Transverse colon (tissue), 4 donors: ENCODE data around the gene CNTNAP2. TPM values are rescaled to one million over a fixed set of nuclear protein-coding genes. Genes with fewer than 3 reads are reported as not detected.

Experiments used
- DNase-seq: peaks from one replicate; pipeline ENCODE4 v3.0.0-alpha.2; 2019
- H3K27ac ChIP-seq, 4 donors: fragments of 200-600 bp; sonication (generic); 2 replicates each; pipeline ENCODE4 v1.5.1; 2016 to 2018; ENCODE audit warnings: inconsistent platforms in 4 of 4
- H3K27me3 ChIP-seq: fragments of 200-600 bp; sonication (generic); 2 replicates; pipeline ENCODE4 v1.5.1; 2017; ENCODE audit warnings: inconsistent platforms
- H3K36me3 ChIP-seq, 4 donors: fragments of 200-600 bp; sonication (generic); 2 replicates each; pipeline ENCODE4 v1.5.1; 2017 to 2019; ENCODE audit warnings: inconsistent platforms in 4 of 4
- H3K4me1 ChIP-seq, 4 donors: fragments of 200-600 bp; sonication (generic); 2 replicates each; pipeline ENCODE4 v1.5.1; 2017 to 2020; ENCODE audit warnings: inconsistent platforms in 4 of 4
- H3K4me3 ChIP-seq, 4 donors: fragments of 200-600 bp; sonication (generic); 1 replicate in 1 of 4; 2 replicates in 3 of 4; pipeline versions ENCODE4 v1.5.1 to v1.6.1; 2017 to 2019; ENCODE audit warnings: inconsistent platforms in 4 of 4
- H3K9me3 ChIP-seq, 2 donors: fragments of 200-600 bp; sonication (generic); 2 replicates each; pipeline ENCODE4 v1.5.1; 2017 to 2019; ENCODE audit warnings: inconsistent platforms in 2 of 2
- CTCF ChIP-seq, 5 experiments: fragments of 200-600 bp in 3 of 5; fragments of 450-650 bp in 2 of 5; sonication (generic) in 3 of 5; IDR thresholded peaks; 1 replicate in 2 of 5; 2 replicates in 3 of 5; pipeline ENCODE4 v1.5.1; 2016 to 2017; ENCODE audit warnings: antibody characterized with exemption in 5 of 5, inconsistent platforms in 3 of 5, mild to moderate bottlenecking in 2 of 5, moderate library complexity in 1 of 5
- EP300 ChIP-seq: sonication (generic); formaldehyde crosslinking; IDR thresholded peaks from one replicate; pipeline ENCODE4 v1.6.1; 2017; ENCODE audit warnings: antibody characterized with exemption, low read depth
- POLR2A ChIP-seq: fragments of 450-650 bp; IDR thresholded peaks from one replicate; pipeline ENCODE4 v1.6.1; 2016; ENCODE audit warnings: antibody characterized with exemption, mild to moderate bottlenecking, moderate library complexity
- POLR2AphosphoS5 ChIP-seq, 3 donors: sonication (generic); formaldehyde crosslinking; IDR thresholded peaks; one replicate each; pipeline ENCODE4 v1.6.1; 2016; ENCODE audit warnings: antibody characterized with exemption in 3 of 3
- WGBS, 2 donors: methylation state at CpG; one replicate each; pipeline ENCODE4 v1.1.5; 2018; ENCODE audit warnings: low coverage in 1 of 2; 5-methylcytosine and 5-hydroxymethylcytosine counted together
- in situ Hi-C, 4 donors: fragments of 200-750 bp; cut with MboI; loops; one replicate each; pipeline versions ENCODE4 v1.15.0 to v1.15.1; 2017; ENCODE audit warnings: low sequenced_read_pairs in 3 of 4, low pct_ligation_motif_present in 1 of 4, low pct_unique_long_range_greater_than_20kb in 1 of 4
- intact Hi-C: fragments of 100-400 bp; cut with DNase I; formaldehyde crosslinking; loops from one replicate; pipeline ENCODE4 v1.15.1; 2023; ENCODE audit warnings: low total_unique reads
- total RNA-seq, 4 donors: library from RNA; depleted of rRNA; stranded (reverse); fragments of >200 nt; gene quantifications; one replicate each; pipeline ENCODE4 v1.1.0, GENCODE V29; 2016

The CNTNAP2 gene
- total RNA-seq, 4 donors from 2014 or later: 0.60 to 2.9 (median 2.4) TPM

- Histone ChIP-seq H3K27me3 (no peaks in the 10 kb centered on the region), H3K4me1 (no peaks in the 10 kb centered on the region), H3K27ac (no peak overlapping the region), H3K4me3 (no peak overlapping the region), H3K9me3 (no peaks in the 10 kb centered on the region), H3K36me3 (no peaks in the 10 kb centered on the region)
- DNase-seq: no peak
- WGBS, 2 donors: 72 to 78% methylated on average over 2 of the region's 2 CpGs
- intact Hi-C loops: no loop called here
- in situ Hi-C loops: no loop called here
- TF ChIP-seq POLR2A (no peak), CTCF (IDR thresholded peaks at IDR 0.05) (no peak), POLR2AphosphoS5 (IDR thresholded peaks at IDR 0.05) (no peak), EP300 (no peak)
Observed at GRCh38 chr7:147079921-147080420, 963.4 kb downstream of the CNTNAP2 start.

- intact Hi-C loops: no loop called here
- Histone ChIP-seq H3K27me3 (no peaks in the 10 kb centered on the region), H3K4me1 (no peaks in the 10 kb centered on the region), H3K4me3 (no peak overlapping the region), H3K36me3 (no peaks in the 10 kb centered on the region), H3K9me3 (no peaks in the 10 kb centered on the region), H3K27ac (no peak overlapping the region)
- TF ChIP-seq POLR2A (no peak), POLR2AphosphoS5 (IDR thresholded peaks at IDR 0.05) (no peak), CTCF (IDR thresholded peaks at IDR 0.05) (no peak), EP300 (no peak)
- no peak for DNase-seq
- in situ Hi-C loops: no loop called here
- WGBS, 2 donors: 72 to 91% methylated on average over 3 to 7 of the region's 7 CpGs
Observed at GRCh38 chr7:147081117-147081516, 964.5 kb downstream of the CNTNAP2 start.

- H3K36me3 ChIP-seq: no peaks in the 10 kb centered on the region
- in situ Hi-C loops (no loop called here), intact Hi-C loops (no loop called here)
- no peak for TF ChIP-seq POLR2AphosphoS5 (IDR thresholded peaks at IDR 0.05)
- no peak for TF ChIP-seq EP300
- no peak for TF ChIP-seq CTCF (IDR thresholded peaks at IDR 0.05)
- no peak for TF ChIP-seq POLR2A
- no peaks in the 10 kb centered on the region for H3K4me1 ChIP-seq
- H3K27ac ChIP-seq: no peak overlapping the region
- no peak for DNase-seq
- H3K4me3 ChIP-seq: no peak overlapping the region
- WGBS, 2 donors: 61 to 71% methylated on average over 4 of the region's 4 CpGs
- no peaks in the 10 kb centered on the region for H3K9me3 ChIP-seq
- no peaks in the 10 kb centered on the region for H3K27me3 ChIP-seq
Observed at GRCh38 chr7:147089051-147089461, 972.5 kb downstream of the CNTNAP2 start.

GRCh38 chr7:147089608-147090007 lies 973.0 kb downstream of the CNTNAP2 start:
- H3K4me3 ChIP-seq: no peak overlapping the region
- in situ Hi-C loops (no loop called here), intact Hi-C loops (no loop called here)
- no peak for DNase-seq
- WGBS, 2 donors: 71 to 83% methylated on average over 1 of the region's 1 CpG
- H3K36me3 ChIP-seq: no peaks in the 10 kb centered on the region
- no peak overlapping the region for H3K27ac ChIP-seq
- no peaks in the 10 kb centered on the region for H3K27me3 ChIP-seq
- TF ChIP-seq EP300 (no peak), POLR2AphosphoS5 (IDR thresholded peaks at IDR 0.05) (no peak), POLR2A (no peak), CTCF (IDR thresholded peaks at IDR 0.05) (no peak)
- no peaks in the 10 kb centered on the region for H3K9me3 ChIP-seq
- no peaks in the 10 kb centered on the region for H3K4me1 ChIP-seq
